HCT116 (cell line): ENCODE data around the gene DCTN3. TPM values are rescaled to one million over a fixed set of nuclear protein-coding genes. Genes with fewer than 3 reads are reported as not detected.
A peak's percentile ranks its signal among the peaks of the same experiment; 100 is the strongest.

Experiments used
- ATAC-seq: fragments of 200-7000 bp; cut with Tn5 transposase; 2 replicates; pipeline ENCODE4 v1.9.1; 2020; ENCODE audit warnings: mild to moderate bottlenecking, moderate library complexity
- BruUV-seq: library from RNA; stranded (reverse); fragments of 400-500 nt; replicated peaks from 2 replicates; lab custom pipeline; 2021; lab: Mats Ljungman, UMichigan
- CTCF ChIA-PET: fragments of 300-600 bp; sonication (Branson Sonifier 250); formaldehyde crosslinking; loops from one replicate; lab custom pipeline; 2021; ENCODE audit warnings: antibody characterized with exemption; lab: Charles Lee
- POLR2A ChIA-PET: fragments of 300-600, 350-600 bp; sonication (Branson Sonifier 250); formaldehyde crosslinking; loops from one replicate; lab custom pipeline; 2021; ENCODE audit warnings: antibody characterized with exemption; lab: Charles Lee
- RAD21 ChIA-PET, 2 experiments: fragments of 300-600 bp; sonication (Branson Sonifier 250); formaldehyde crosslinking; loops; one replicate each; lab custom pipeline; 2023; ENCODE audit warnings: low total read pairs in 2 of 2; ENCODE audit not compliant: uncharacterized antibody in 2 of 2, unreplicated experiment in 2 of 2, low non-redundant PET in 1 of 2; lab: Charles Lee
- DNase-seq: peaks from one replicate; pipeline ENCODE4 v3.0.0-alpha.2; 2010; ENCODE audit warnings: low read depth, low spot score
- H2AFZ ChIP-seq: fragments of 200-600 bp; shearing (Covaris generic), sonication (generic); 2 replicates; pipeline ENCODE4 v1.6.1; 2017; ENCODE audit warnings: low read depth, mixed run types, mixed read lengths, antibody characterized with exemption, low read length; ENCODE audit not compliant: poor library complexity, severe bottlenecking
- H3K27ac ChIP-seq: 2 replicates; pipeline ENCODE4 v1.5.1; 2012; ENCODE audit warnings: low read depth, low read length
- H3K27me3 ChIP-seq: fragments of 200-600 bp; sonication (generic); 2 replicates; pipeline ENCODE4 v1.6.1; 2016; ENCODE audit warnings: mixed run types, low read length, mixed read lengths; ENCODE audit not compliant: insufficient read depth
- H3K36me3 ChIP-seq, 2 experiments: fragments of 200-500 bp in 1 of 2; fragments of 200-600 bp in 1 of 2; sonication (Bioruptor generic) in 1 of 2; sonication (generic) in 1 of 2; 2 replicates each; pipeline versions ENCODE4 v1.5.1 to v1.6.1; 2014 to 2016; ENCODE audit warnings: low read length in 2 of 2, inconsistent platforms in 1 of 2, mixed read lengths in 1 of 2, mixed run types in 1 of 2; ENCODE audit not compliant: insufficient read depth in 2 of 2, control insufficient read depth in 1 of 2
- H3K4me1 ChIP-seq, 2 experiments: fragments of 200-600 bp in 1 of 2; sonication (generic) in 1 of 2; 2 replicates each; pipeline versions ENCODE4 v1.5.1 to v1.6.1; 2012 to 2017; ENCODE audit warnings: low read length in 2 of 2, inconsistent platforms in 1 of 2, mild to moderate bottlenecking in 1 of 2, mixed read lengths in 1 of 2, mixed run types in 1 of 2, moderate library complexity in 1 of 2; ENCODE audit not compliant: insufficient read depth in 2 of 2, control insufficient read depth in 1 of 2
- H3K4me2 ChIP-seq: fragments of 200-600 bp; sonication (generic); 2 replicates; pipeline ENCODE4 v1.6.1; 2017; ENCODE audit warnings: mixed run types, low read length, mixed read lengths
- H3K4me3 ChIP-seq, 2 experiments: fragments of 200-600 bp in 1 of 2; sonication (generic) in 1 of 2; replicated peaks in 1 of 2; 2 replicates each; pipeline ENCODE4 v1.5.1; 2011 to 2016; ENCODE audit warnings: low read length in 2 of 2, control low read depth in 1 of 2, low read depth in 1 of 2, mild to moderate bottlenecking in 1 of 2, mixed read lengths in 1 of 2, mixed run types in 1 of 2
- H3K79me2 ChIP-seq: fragments of 200-600 bp; sonication (generic); 2 replicates; pipeline ENCODE4 v1.6.1; 2017; ENCODE audit warnings: mild to moderate bottlenecking, mixed run types, low read length, moderate library complexity, mixed read lengths; ENCODE audit not compliant: insufficient read depth
- H3K9ac ChIP-seq: fragments of 200-600 bp; sonication (generic); 2 replicates; pipeline ENCODE4 v1.6.1; 2016; ENCODE audit warnings: low read length, mixed read lengths
- H3K9me2 ChIP-seq: fragments of 200-600 bp; sonication (generic), shearing (Covaris generic); 2 replicates; pipeline ENCODE4 v1.6.1; 2017; ENCODE audit warnings: mixed run types, mild to moderate bottlenecking, moderate library complexity; ENCODE audit not compliant: insufficient read depth
- H3K9me3 ChIP-seq, 2 experiments: fragments of 200-500 bp in 1 of 2; fragments of 200-600 bp in 1 of 2; sonication (Bioruptor generic) in 1 of 2; sonication (generic) in 1 of 2; 2 replicates each; pipeline ENCODE4 v1.6.1; 2014 to 2017; ENCODE audit warnings: low read length in 2 of 2, mixed read lengths in 2 of 2, inconsistent platforms in 1 of 2, low read depth in 1 of 2, mild to moderate bottlenecking in 1 of 2, mixed run types in 1 of 2, moderate library complexity in 1 of 2; ENCODE audit not compliant: control insufficient read depth in 1 of 2, insufficient read depth in 1 of 2
- H4K20me1 ChIP-seq: fragments of 200-600 bp; sonication (generic), shearing (Covaris generic); 2 replicates; pipeline ENCODE4 v1.6.1; 2017; ENCODE audit warnings: mixed run types, mild to moderate bottlenecking, moderate library complexity; ENCODE audit not compliant: insufficient read depth
- FOSL1 ChIP-seq: IDR thresholded peaks from 2 replicates; pipeline ENCODE4 v1.6.1; 2012; ENCODE audit warnings: low read depth
- POLR2A ChIP-seq: IDR thresholded peaks from 2 replicates; pipeline ENCODE4 v1.7.0; 2011; ENCODE audit warnings: borderline replicate concordance; ENCODE audit not compliant: insufficient read depth, insufficient read length; ENCODE audit errors: extremely low read depth
- POLR2AphosphoS5 ChIP-seq: IDR thresholded peaks from 2 replicates; pipeline ENCODE4 v1.6.1; 2011; ENCODE audit warnings: mild to moderate bottlenecking, low read depth, low read length, moderate library complexity
- REST ChIP-seq: IDR thresholded peaks from 2 replicates; pipeline ENCODE4 v1.6.1; 2012; ENCODE audit warnings: low read depth
- SRF ChIP-seq: IDR thresholded peaks from 2 replicates; pipeline ENCODE4 v1.6.1; 2012; ENCODE audit warnings: low read depth
- TCF7L2 ChIP-seq: IDR thresholded peaks from 2 replicates; pipeline ENCODE4 v1.7.0; 2011; ENCODE audit warnings: borderline replicate concordance, inconsistent platforms; ENCODE audit not compliant: insufficient read depth, insufficient read length; ENCODE audit errors: extremely low read depth
- YY1 ChIP-seq: IDR thresholded peaks from 2 replicates; pipeline ENCODE4 v1.6.1; 2011; ENCODE audit warnings: low read length, low read depth, moderate library complexity, mild to moderate bottlenecking; ENCODE audit not compliant: insufficient replicate concordance; ENCODE audit errors: extremely low read depth
- ZFX ChIP-seq: fragments of 450-650 bp; IDR thresholded peaks from 2 replicates; pipeline ENCODE4 v1.6.1; 2017
- intact Hi-C: fragments of 100-400 bp; cut with micrococcal nuclease; formaldehyde crosslinking; loops from 2 replicates; pipeline ENCODE4 v1.10.0; 2022
- total RNA-seq: library from RNA; stranded (reverse); gene quantifications from one replicate; pipeline ENCODE4 v1.2.1, GENCODE V29; 2021; ENCODE audit not compliant: unreplicated experiment

The DCTN3 gene
- total RNA-seq, 1 experiment from 2014 or later = 64.0 TPM

GRCh38 chr9:34651876-34652601 is 31.7 kb upstream of the DCTN3 start, which contains the start of gene IL11RA:
IL11RA (plus strand) TSS chr9:34652185; CDS start chr9:34655218, 3,033 bp downstream.
- TF ChIP-seq FOSL1 (no peak), TCF7L2 (peak; percentile 63), POLR2A (peak; percentile 45), POLR2AphosphoS5 (peak; percentile 93), YY1 (peak; percentile 46), SRF (no peak), REST (no peak), ZFX (peak; percentile 35; the same call in 1 of the 2 replicates)
- ATAC-seq = peak; percentile 94
- Histone ChIP-seq H2AFZ (no peak within 1 kb of the TSS), H3K4me2 (peak within 1 kb of the TSS; percentile 83), H3K4me1 (peaks cover 19 to 39% of the 10 kb centered on the region in 2 experiments), H3K9me3 (no peaks in the 10 kb centered on the region), H3K9ac (peak within 1 kb of the TSS; percentile 58), H4K20me1 (no peaks in the 10 kb centered on the region), H3K79me2 (peaks cover 4% of the 10 kb centered on the region; the same call in 1 of the 2 replicates), H3K9me2 (no peaks in the 10 kb centered on the region), H3K27me3 (no peaks in the 10 kb centered on the region), H3K4me3 (peak within 1 kb of the TSS; percentile 58 to 61), H3K36me3 (peaks cover 0 to 6% of the 10 kb centered on the region in 2 experiments; a peak in 1 of 4 replicates), H3K27ac (peak within 1 kb of the TSS; percentile 50)
- peak; percentile 80 for DNase-seq
- intact Hi-C loops = no loop called here
- ChIA-PET POLR2A (interaction anchor here (1.3 to 1.5 kb wide), 2 partner anchors 13 to 14 kb away, joined by 5 to 8 read pairs; partner anchors contain the start of gene SIGMAR1), RAD21 (no interaction called here), CTCF (interaction anchor here (0.9 to 1.4 kb wide), 3 partner anchors 13 to 108 kb away, joined by 3 to 4 read pairs (median 4); no protein-coding TSS in a partner anchor)
- BruUV-seq = no TSS peak
